ENCODE data around the gene RPTOR.

DNA sequence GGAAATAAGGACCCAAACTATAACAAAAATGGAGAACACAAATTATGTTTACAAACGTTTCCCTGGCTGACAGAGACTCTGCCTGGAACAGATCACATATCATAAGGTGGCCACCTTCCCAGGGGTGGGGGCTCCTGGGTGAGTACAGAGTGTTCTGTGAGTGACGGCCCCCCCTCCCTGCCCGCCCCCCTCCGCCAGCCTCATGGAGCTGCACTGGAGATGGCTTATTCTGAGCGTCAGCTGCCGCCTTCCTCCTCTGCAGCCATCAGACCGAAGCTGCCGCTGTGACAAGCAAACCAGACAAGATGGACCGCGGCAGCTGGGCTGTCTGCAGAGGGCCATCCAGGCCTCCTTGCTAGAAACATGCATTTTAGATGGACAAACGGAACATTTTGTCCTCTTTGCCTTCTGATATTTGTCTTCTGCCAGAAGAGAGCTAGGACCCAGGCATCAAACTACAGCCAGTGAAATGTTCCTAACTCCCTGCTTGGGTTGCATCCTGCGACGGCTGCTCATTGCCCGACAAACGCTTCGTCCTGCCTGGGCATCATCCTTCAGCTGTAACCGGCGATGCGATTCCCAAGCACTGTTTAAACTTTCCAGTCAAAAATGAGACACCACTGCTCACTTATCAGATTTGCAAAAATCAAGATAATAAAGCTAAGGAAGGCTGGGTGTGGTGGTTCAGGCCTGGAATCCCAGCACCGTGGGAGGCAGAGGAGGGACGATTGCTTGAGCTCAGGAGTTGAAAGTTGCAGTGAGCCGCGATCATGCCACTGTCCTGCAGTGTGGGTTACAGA, 15.3 kb upstream of the RPTOR start:
- TF ChIP-seq, protein P1, sequence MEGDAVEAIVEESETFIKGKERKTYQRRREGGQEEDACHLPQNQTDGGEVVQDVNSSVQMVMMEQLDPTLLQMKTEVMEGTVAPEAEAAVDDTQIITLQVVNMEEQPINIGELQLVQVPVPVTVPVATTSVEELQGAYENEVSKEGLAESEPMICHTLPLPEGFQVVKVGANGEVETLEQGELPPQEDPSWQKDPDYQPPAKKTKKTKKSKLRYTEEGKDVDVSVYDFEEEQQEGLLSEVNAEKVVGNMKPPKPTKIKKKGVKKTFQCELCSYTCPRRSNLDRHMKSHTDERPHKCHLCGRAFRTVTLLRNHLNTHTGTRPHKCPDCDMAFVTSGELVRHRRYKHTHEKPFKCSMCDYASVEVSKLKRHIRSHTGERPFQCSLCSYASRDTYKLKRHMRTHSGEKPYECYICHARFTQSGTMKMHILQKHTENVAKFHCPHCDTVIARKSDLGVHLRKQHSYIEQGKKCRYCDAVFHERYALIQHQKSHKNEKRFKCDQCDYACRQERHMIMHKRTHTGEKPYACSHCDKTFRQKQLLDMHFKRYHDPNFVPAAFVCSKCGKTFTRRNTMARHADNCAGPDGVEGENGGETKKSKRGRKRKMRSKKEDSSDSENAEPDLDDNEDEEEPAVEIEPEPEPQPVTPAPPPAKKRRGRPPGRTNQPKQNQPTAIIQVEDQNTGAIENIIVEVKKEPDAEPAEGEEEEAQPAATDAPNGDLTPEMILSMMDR (conservative IDR thresholded peaks at IDR 0.05; ENCODE audit: low read depth, low read length), result no peak
- TF ChIP-seq EZH2phosphoT487 (IDR thresholded peaks at IDR 0.05; ENCODE audit: borderline replicate concordance, low read length), result no peak
- no peak for TF ChIP-seq EZH2 (IDR thresholded peaks at IDR 0.05; ENCODE audit: low read length, unreplicated experiment)
